WTC11 (cell line): ENCODE results near the gene PRAMEF2. TPM values are rescaled to one million over a fixed set of nuclear protein-coding genes. Genes with fewer than 3 reads are reported as not detected.
"Not testable (repeated sequence)": the region's sequence is repeated elsewhere in the genome, so short reads cannot be mapped to it uniquely, and the experiment has no call there.

Experiments
- ATAC-seq: fragments of 200-7000 bp; cut with Tn5 transposase; 2 replicates; pipeline ENCODE4 v1.10.0; 2021; ENCODE audit warnings: mild to moderate bottlenecking, moderate library complexity
- CTCF ChIA-PET: fragments of 300-600 bp; sonication (Branson Sonifier 250); formaldehyde crosslinking; loops from one replicate; lab custom pipeline; 2021; ENCODE audit warnings: antibody characterized with exemption; lab: Charles Lee
- POLR2A ChIA-PET: fragments of 350-600 bp; sonication (Branson Sonifier 250); formaldehyde crosslinking; loops from one replicate; lab custom pipeline; 2021; ENCODE audit warnings: antibody characterized with exemption; lab: Charles Lee
- DNase-seq: peaks from one replicate; pipeline ENCODE4 v3.0.0; 2021; ENCODE audit warnings: low spot score
- H3K27ac Mint-ChIP-seq: 2 replicates; pipeline ENCODE4 v1.8.0; 2021; ENCODE audit warnings: mixed read lengths
- H3K27me3 Mint-ChIP-seq: 2 replicates; pipeline ENCODE4 v1.8.0; 2021; ENCODE audit warnings: low read depth, mild to moderate bottlenecking, moderate library complexity, mixed read lengths
- H3K36me3 Mint-ChIP-seq: 2 replicates; pipeline ENCODE4 v1.8.0; 2021; ENCODE audit warnings: mixed read lengths
- H3K4me1 Mint-ChIP-seq: 2 replicates; pipeline ENCODE4 v1.8.0; 2022; ENCODE audit warnings: mixed read lengths
- H3K4me3 Mint-ChIP-seq: 2 replicates; pipeline ENCODE4 v1.8.0; 2021; ENCODE audit warnings: mild to moderate bottlenecking, moderate library complexity, mixed read lengths
- H3K9me3 Mint-ChIP-seq: 2 replicates; pipeline ENCODE4 v1.8.0; 2021; ENCODE audit warnings: mixed read lengths
- total RNA-seq: library from RNA; stranded (reverse); gene quantifications from 3 replicates; pipeline ENCODE4 v1.2.3, GENCODE V29; 2021

The PRAMEF2 gene
- total RNA-seq, 1 experiment from 2014 or later = not detected

GRCh38 chr1:12863131-12863880 is 6.4 kb downstream of the PRAMEF2 start:
- Mint-ChIP-seq H3K36me3 (peaks cover 41% of the 10 kb centered on the region), H3K27me3 (peaks cover 25% of the 10 kb centered on the region), H3K9me3 (peaks cover 55% of the 10 kb centered on the region)
- H3K27ac Mint-ChIP-seq, ATAC-seq, DNase-seq, POLR2A ChIA-PET, H3K4me3 Mint-ChIP-seq, H3K4me1 Mint-ChIP-seq, CTCF ChIA-PET: not testable (repeated sequence)

GRCh38 chr1:12878453-12878852 is 21.6 kb downstream of the PRAMEF2 start:
- CTCF ChIA-PET, H3K4me1 Mint-ChIP-seq, H3K4me3 Mint-ChIP-seq, H3K36me3 Mint-ChIP-seq, H3K27ac Mint-ChIP-seq, DNase-seq, ATAC-seq, H3K27me3 Mint-ChIP-seq, POLR2A ChIA-PET: not testable (repeated sequence)
- peaks cover 11% of the 10 kb centered on the region; the same call in 1 of the 2 replicates for H3K9me3 Mint-ChIP-seq

- H3K27me3 Mint-ChIP-seq, H3K4me3 Mint-ChIP-seq, ATAC-seq, H3K27ac Mint-ChIP-seq, CTCF ChIA-PET, POLR2A ChIA-PET, H3K4me1 Mint-ChIP-seq, DNase-seq: not testable (repeated sequence)
- Mint-ChIP-seq H3K36me3 (peaks cover 16% of the 10 kb centered on the region), H3K9me3 (peaks cover 23% of the 10 kb centered on the region)
Observed at GRCh38 chr1:12886101-12886500, 29.2 kb downstream of the PRAMEF2 start, which contains the start of gene PRAMEF4. Gene PRAMEF4 (minus strand): TSS chr1:12886201. CDS start chr1:12883394, 2,807 bp downstream.

- H3K36me3 Mint-ChIP-seq, H3K4me3 Mint-ChIP-seq, POLR2A ChIA-PET, H3K4me1 Mint-ChIP-seq, DNase-seq, H3K27me3 Mint-ChIP-seq, CTCF ChIA-PET, H3K27ac Mint-ChIP-seq, ATAC-seq, H3K9me3 Mint-ChIP-seq: not testable (repeated sequence)
Observed at GRCh38 chr1:12898170-12898569, 41.3 kb downstream of the PRAMEF2 start, which contains the start of gene PRAMEF10. Gene PRAMEF10 (minus strand): TSS chr1:12898270. CDS start chr1:12895847, 2,423 bp downstream.

GRCh38 chr1:12899186-12899585 is 42.3 kb downstream of the PRAMEF2 start:
- H3K36me3 Mint-ChIP-seq, ATAC-seq, H3K27ac Mint-ChIP-seq, H3K4me1 Mint-ChIP-seq, H3K9me3 Mint-ChIP-seq, CTCF ChIA-PET, DNase-seq, H3K4me3 Mint-ChIP-seq, H3K27me3 Mint-ChIP-seq, POLR2A ChIA-PET: not testable (repeated sequence)

- ATAC-seq, DNase-seq, H3K4me1 Mint-ChIP-seq, H3K36me3 Mint-ChIP-seq, H3K27ac Mint-ChIP-seq, H3K27me3 Mint-ChIP-seq, POLR2A ChIA-PET, H3K4me3 Mint-ChIP-seq, H3K9me3 Mint-ChIP-seq, CTCF ChIA-PET: not testable (repeated sequence)
Observed at GRCh38 chr1:12903793-12904572, 47.1 kb downstream of the PRAMEF2 start.

Other genes starting within 250 kb of the PRAMEF2 start
- gene DHRS3, start 238.9 kb upstream of the PRAMEF2 start, total RNA-seq = 37.6 to 37.9 TPM (median 37.7 TPM) in 3 replicates
- gene AADACL4, start 213.0 kb upstream of the PRAMEF2 start, total RNA-seq = 0.11 TPM in 1 of 3 replicates, not detected in the others
- gene AADACL3, start 141.0 kb upstream of the PRAMEF2 start, total RNA-seq = 0.77 to 0.94 TPM (median 0.78 TPM) in 3 replicates
- gene CFAP107, start 110.9 kb upstream of the PRAMEF2 start, total RNA-seq = not detected in 3 replicates
- gene PRAMEF12, start 83.3 kb upstream of the PRAMEF2 start, total RNA-seq = not detected in 3 replicates
- not detected in 3 replicates for gene PRAMEF1, start 65.7 kb upstream of the PRAMEF2 start, total RNA-seq
- not detected in 3 replicates for gene PRAMEF11, start 25.7 kb upstream of the PRAMEF2 start, total RNA-seq
- gene HNRNPCL1, start 8.4 kb upstream of the PRAMEF2 start, total RNA-seq = not detected in 3 replicates
- gene PRAMEF4, start 29.1 kb downstream of the PRAMEF2 start, total RNA-seq = not detected in 3 replicates
- gene PRAMEF10, start 41.2 kb downstream of the PRAMEF2 start, total RNA-seq = not detected in 3 replicates
- gene PRAMEF7, start 59.5 kb downstream of the PRAMEF2 start, total RNA-seq = not detected in 3 replicates
- gene PRAMEF6, start 90.5 kb downstream of the PRAMEF2 start, total RNA-seq = not detected in 3 replicates
- not detected in 3 replicates for gene PRAMEF27, start 199.5 kb downstream of the PRAMEF2 start, total RNA-seq
- not detected in 3 replicates for gene HNRNPCL3, start 203.7 kb downstream of the PRAMEF2 start, total RNA-seq
- gene PRAMEF25, start 213.7 kb downstream of the PRAMEF2 start, total RNA-seq = not detected in 3 replicates